CD4-positive, alpha-beta memory T cell (primary cell): ENCODE data around the gene AADACL4. TPM values are rescaled to one million over a fixed set of nuclear protein-coding genes. Genes with fewer than 3 reads are reported as not detected.

Source experiments
- CTCF ChIA-PET: fragments of 350-600 bp; sonication (Branson Sonifier 250); formaldehyde crosslinking; loops from one replicate; lab custom pipeline; 2021; ENCODE audit warnings: inconsistent platforms; ENCODE audit not compliant: partially characterized antibody; lab: Charles Lee
- POLR2A ChIA-PET: fragments of 350-600 bp; sonication (Branson Sonifier 250); formaldehyde crosslinking; loops from one replicate; lab custom pipeline; 2021; ENCODE audit not compliant: partially characterized antibody; lab: Charles Lee
- DNase-seq, 5 donors: peaks; one replicate each; pipeline versions ENCODE4 v3.0.0 to v3.0.0-alpha.2; 2020 to 2022; ENCODE audit warnings: mixed read lengths in 1 of 5
- H3K27ac ChIP-seq: one replicate; pipeline ENCODE4 v1.7.0; 2013; ENCODE audit warnings: low read depth, low read length
- H3K27me3 ChIP-seq: 2 replicates; pipeline ENCODE4 v1.7.0; 2013; ENCODE audit warnings: mild to moderate bottlenecking, low read length, moderate library complexity; ENCODE audit not compliant: insufficient read depth
- H3K36me3 ChIP-seq: 2 replicates; pipeline ENCODE4 v1.7.0; 2013; ENCODE audit warnings: mild to moderate bottlenecking, low read length, moderate library complexity; ENCODE audit not compliant: insufficient read depth
- H3K4me1 ChIP-seq: 2 replicates; pipeline ENCODE4 v1.7.0; 2013; ENCODE audit warnings: mild to moderate bottlenecking, low read length, moderate library complexity; ENCODE audit not compliant: insufficient read depth
- H3K4me3 ChIP-seq, 2 donors: one replicate each; pipeline ENCODE4 v1.7.0; 2013; ENCODE audit warnings: low read length in 2 of 2, mild to moderate bottlenecking in 1 of 2
- H3K9me3 ChIP-seq, 2 donors: one replicate each; pipeline ENCODE4 v1.7.0; 2013; ENCODE audit warnings: low read length in 2 of 2, control low read depth in 1 of 2; ENCODE audit not compliant: control insufficient read depth in 1 of 2
- H3K27ac Mint-ChIP-seq, 7 donors: one replicate each; pipeline ENCODE4 v1.8.0; 2020 to 2021; ENCODE audit warnings: mixed read lengths in 7 of 7, mild to moderate bottlenecking in 6 of 7, inconsistent platforms in 3 of 7, moderate library complexity in 3 of 7
- H3K27me3 Mint-ChIP-seq, 2 donors: one replicate each; pipeline ENCODE4 v1.8.0; 2020 to 2021; ENCODE audit warnings: mixed read lengths in 2 of 2
- H3K36me3 Mint-ChIP-seq, 2 donors: one replicate each; pipeline ENCODE4 v1.8.0; 2020 to 2021; ENCODE audit warnings: mixed read lengths in 2 of 2, inconsistent platforms in 1 of 2, mild to moderate bottlenecking in 1 of 2
- H3K4me1 Mint-ChIP-seq, 4 donors: one replicate each; pipeline ENCODE4 v1.8.0; 2020 to 2021; ENCODE audit warnings: mixed read lengths in 4 of 4, mild to moderate bottlenecking in 1 of 4
- H3K4me3 Mint-ChIP-seq, 8 donors: one replicate each; pipeline ENCODE4 v1.8.0; 2020 to 2021; ENCODE audit warnings: mixed read lengths in 8 of 8, mild to moderate bottlenecking in 7 of 8, moderate library complexity in 6 of 8, inconsistent platforms in 3 of 8
- H3K9me3 Mint-ChIP-seq, 8 donors: one replicate each; pipeline ENCODE4 v1.8.0; 2020 to 2021; ENCODE audit warnings: mixed read lengths in 8 of 8, mild to moderate bottlenecking in 5 of 8, inconsistent platforms in 3 of 8, moderate library complexity in 1 of 8
- intact Hi-C: fragments of 100-400 bp; cut with micrococcal nuclease; formaldehyde crosslinking; loops from one replicate; pipeline ENCODE4 v1.15.1; 2023
- polyA plus RNA-seq, 2 donors: library from polyadenylated mRNA; unstranded; fragments of 300-500 nt; fragmentation: Illumina TruSeq; gene quantifications; one replicate each; pipeline ENCODE4 v1.2.3, GENCODE V29; 2021
- total RNA-seq, 2 experiments: library from RNA; stranded (reverse); gene quantifications; one replicate each; pipeline ENCODE4 v1.2.3, GENCODE V29; 2021

Gene AADACL4
- total and polyA plus RNA-seq, 4 experiments from 2014 or later = not detected

DNA sequence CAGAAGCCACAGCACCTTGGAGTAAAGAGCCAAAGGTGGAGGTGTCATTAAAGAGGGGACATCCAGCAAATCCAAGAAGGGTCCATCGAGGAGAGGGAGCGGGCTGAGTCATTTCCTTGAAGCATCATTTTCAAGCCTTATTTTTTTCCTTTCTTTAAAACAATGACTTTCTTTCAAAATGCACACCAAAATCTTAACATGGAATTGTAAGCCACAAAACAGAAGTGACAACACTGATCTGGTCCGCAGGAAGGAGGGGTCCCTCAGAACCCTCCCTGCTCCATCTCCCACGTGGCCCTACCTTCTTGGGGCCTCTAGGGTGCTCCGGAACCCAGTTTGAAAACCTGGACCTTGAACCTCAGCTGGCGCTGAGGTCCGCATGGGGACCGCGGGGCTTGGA lies 40.7 kb upstream of the AADACL4 start:
- Mint-ChIP-seq H3K27me3 (no peaks in the 10 kb centered on the region), H3K4me1 (peaks cover 25 to 82% (median 54%) of the 10 kb centered on the region in 4 donors), H3K36me3 (peaks cover 15 to 24% of the 10 kb centered on the region in 2 donors), H3K9me3 (peaks cover 0 to 6% (median 0%) of the 10 kb centered on the region in 8 donors), H3K4me3 (peak overlapping the region in 1 of 8 donors; percentile 75), H3K27ac (peak overlapping the region in 5 of 7 donors; percentile 8 to 91 (median 76))
- H3K27ac ChIP-seq = peak overlapping the region; percentile 27
- ChIA-PET POLR2A (interaction anchor here (0.9 to 13.6 kb wide), 3 partner anchors 13 to 584 kb away, joined by 3 to 327 read pairs (median 3); partner anchors contain the start of genes DHRS3 and MIIP), CTCF (interaction anchor here (1.8 to 10.1 kb wide), 2 partner anchors 15 to 56 kb away, joined by 9 to 196 read pairs; partner anchors contain the start of gene DHRS3)
- H3K27me3 ChIP-seq = no peaks in the 10 kb centered on the region
- no peaks in the 10 kb centered on the region for H3K36me3 ChIP-seq
- intact Hi-C loops = no loop called here
- peaks cover 51% of the 10 kb centered on the region for H3K4me1 ChIP-seq
- no peaks in the 10 kb centered on the region for H3K9me3 ChIP-seq
- H3K4me3 ChIP-seq = no peak overlapping the region
- no peak for DNase-seq

DNA sequence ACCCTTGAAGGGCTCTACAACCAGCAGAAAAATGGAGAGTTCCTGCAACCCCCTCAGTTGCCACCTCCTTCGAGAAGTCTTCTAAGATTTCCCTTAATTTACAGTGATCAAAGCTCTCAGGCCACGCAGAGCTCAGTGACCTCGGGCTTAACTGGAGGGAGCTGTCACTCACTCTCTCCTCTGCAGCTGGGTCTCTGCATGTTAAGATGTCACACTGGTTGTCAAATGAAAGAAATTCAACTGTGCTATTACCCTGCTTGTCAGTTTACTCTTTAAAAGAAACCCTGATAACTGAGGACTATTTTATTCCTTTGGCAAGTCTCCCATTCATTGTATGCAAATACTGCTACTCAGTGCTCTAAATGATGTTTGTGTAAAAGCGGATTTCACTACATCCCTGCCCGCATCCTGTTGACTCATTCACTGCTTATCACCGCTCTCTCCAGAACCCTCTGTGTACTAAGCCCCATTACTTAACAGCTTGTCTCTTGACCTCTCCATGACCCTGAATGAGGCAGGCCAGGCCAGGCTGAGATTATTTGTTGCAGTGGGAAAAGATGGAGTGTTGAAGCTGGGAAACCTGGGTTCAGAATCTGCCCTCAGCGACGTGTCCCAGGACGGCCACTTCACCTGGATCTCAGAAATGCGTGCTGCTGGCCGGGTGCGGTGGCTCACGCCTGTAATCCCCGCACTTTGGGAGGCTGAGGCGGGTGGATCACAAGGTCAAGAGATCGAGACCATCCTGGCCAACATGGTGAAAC lies 39.6 kb upstream of the AADACL4 start:
- H3K27me3 Mint-ChIP-seq = no peaks in the 10 kb centered on the region
- H3K4me1 ChIP-seq = peaks cover 51% of the 10 kb centered on the region
- peaks cover 23 to 31% of the 10 kb centered on the region in 2 donors for H3K36me3 Mint-ChIP-seq

GRCh38 chr1:12604986-12605385 lies 38.9 kb upstream of the AADACL4 start:
- peaks cover 30 to 85% (median 55%) of the 10 kb centered on the region in 4 donors for H3K4me1 Mint-ChIP-seq
- ChIA-PET CTCF (interaction anchor here (0.7 to 10.1 kb wide), 4 partner anchors 13 to 219 kb away, joined by 3 to 196 read pairs (median 6); partner anchors contain the start of gene DHRS3), POLR2A (interaction anchor here (0.6 to 13.6 kb wide), 9 partner anchors 12 to 697 kb away, joined by 3 to 327 read pairs (median 4); partner anchors contain the start of gene DHRS3)
- H3K4me3 Mint-ChIP-seq = peak overlapping the region in 5 of 8 donors; percentile 59 to 81 (median 65)
- no peaks in the 10 kb centered on the region for H3K27me3 Mint-ChIP-seq
- peaks cover 24 to 34% of the 10 kb centered on the region in 2 donors for H3K36me3 Mint-ChIP-seq
- Histone ChIP-seq H3K36me3 (no peaks in the 10 kb centered on the region), H3K4me3 (no peak overlapping the region), H3K9me3 (no peaks in the 10 kb centered on the region), H3K27me3 (no peaks in the 10 kb centered on the region), H3K27ac (no peak overlapping the region), H3K4me1 (peaks cover 51% of the 10 kb centered on the region)
- intact Hi-C loops = loop anchor here (1.0 kb wide), 1 partner anchor 12 kb away; no protein-coding TSS in a partner anchor
- no peak for DNase-seq
- peaks cover 0 to 6% (median 0%) of the 10 kb centered on the region in 8 donors for H3K9me3 Mint-ChIP-seq
- peak overlapping the region; percentile 41 to 96 (median 89) for H3K27ac Mint-ChIP-seq

More for the DNA sequence above, 39.6 kb upstream of the AADACL4 start:
- Histone ChIP-seq H3K4me3 (no peak overlapping the region), H3K27me3 (no peaks in the 10 kb centered on the region), H3K27ac (peak overlapping the region; percentile 27), H3K9me3 (no peaks in the 10 kb centered on the region), H3K36me3 (no peaks in the 10 kb centered on the region)
- H3K4me3 Mint-ChIP-seq = peak overlapping the region in 7 of 8 donors; percentile 59 to 81 (median 68)
- peaks cover 28 to 85% (median 54%) of the 10 kb centered on the region in 4 donors for H3K4me1 Mint-ChIP-seq
- intact Hi-C loops = loop anchor here (1.0 kb wide), 1 partner anchor 13 kb away; no protein-coding TSS in a partner anchor
- ChIA-PET CTCF (interaction anchor here (0.7 to 10.1 kb wide), 6 partner anchors 14 to 218 kb away, joined by 3 to 196 read pairs (median 4); partner anchors contain the start of gene DHRS3), POLR2A (interaction anchor here (0.6 to 13.6 kb wide), 15 partner anchors 12 to 696 kb away, joined by 3 to 327 read pairs (median 4); partner anchors contain the start of genes DHRS3 and MIIP)
- peaks cover 0 to 6% (median 0%) of the 10 kb centered on the region in 8 donors for H3K9me3 Mint-ChIP-seq
- DNase-seq = peak; percentile 70 to 91 (median 76)
- H3K27ac Mint-ChIP-seq = peak overlapping the region; percentile 57 to 96 (median 91)

- no peaks in the 10 kb centered on the region for H3K9me3 ChIP-seq
- no peak for DNase-seq
- H3K4me3 ChIP-seq = no peak overlapping the region
- ChIA-PET POLR2A (interaction anchor here (13.6 kb wide), 1 partner anchor 9 kb away, joined by 327 read pairs; the partner anchor contains the start of gene DHRS3), CTCF (interaction anchor here (10.1 kb wide), 1 partner anchor 11 kb away, joined by 196 read pairs; the partner anchor contains the start of gene DHRS3)
- peak overlapping the region; percentile 30 to 85 (median 43) for H3K27ac Mint-ChIP-seq
- no peaks in the 10 kb centered on the region for H3K27me3 ChIP-seq
- H3K27me3 Mint-ChIP-seq = no peaks in the 10 kb centered on the region
- peak overlapping the region in 3 of 8 donors; percentile 7 to 12 (median 9) for H3K4me3 Mint-ChIP-seq
- H3K36me3 ChIP-seq = no peaks in the 10 kb centered on the region
- H3K4me1 Mint-ChIP-seq = peaks cover 29 to 85% (median 53%) of the 10 kb centered on the region in 4 donors
- intact Hi-C loops = no loop called here
- no peak overlapping the region for H3K27ac ChIP-seq
- peaks cover 33% of the 10 kb centered on the region for H3K4me1 ChIP-seq
- H3K36me3 Mint-ChIP-seq = peaks cover 36 to 50% of the 10 kb centered on the region in 2 donors
- H3K9me3 Mint-ChIP-seq = peaks cover 0 to 6% (median 0%) of the 10 kb centered on the region in 8 donors
These were observed 36.6 kb upstream of the AADACL4 start for GRCh38 chr1:12607263-12607662.

- H3K4me3 ChIP-seq = no peak overlapping the region
- H3K4me1 ChIP-seq = peaks cover 25% of the 10 kb centered on the region
- peaks cover 0 to 6% (median 0%) of the 10 kb centered on the region in 8 donors for H3K9me3 Mint-ChIP-seq
- no peak overlapping the region for H3K27ac ChIP-seq
- H3K27ac Mint-ChIP-seq = peak overlapping the region in 4 of 7 donors; percentile 57 to 86 (median 82)
- no peaks in the 10 kb centered on the region for H3K9me3 ChIP-seq
- no peak for DNase-seq
- POLR2A ChIA-PET = interaction anchor here (13.6 kb wide), 1 partner anchor 8 kb away, joined by 327 read pairs; the partner anchor contains the start of gene DHRS3
- H3K27me3 Mint-ChIP-seq = no peaks in the 10 kb centered on the region
- peaks cover 39 to 85% (median 59%) of the 10 kb centered on the region in 4 donors for H3K4me1 Mint-ChIP-seq
- intact Hi-C loops = no loop called here
- H3K36me3 Mint-ChIP-seq = peaks cover 36 to 61% of the 10 kb centered on the region in 2 donors
- H3K27me3 ChIP-seq = no peaks in the 10 kb centered on the region
- H3K36me3 ChIP-seq = no peaks in the 10 kb centered on the region
- CTCF ChIA-PET = no interaction called here
- H3K4me3 Mint-ChIP-seq = no peak overlapping the region
These were observed 35.5 kb upstream of the AADACL4 start for GRCh38 chr1:12608311-12608957.

DNA sequence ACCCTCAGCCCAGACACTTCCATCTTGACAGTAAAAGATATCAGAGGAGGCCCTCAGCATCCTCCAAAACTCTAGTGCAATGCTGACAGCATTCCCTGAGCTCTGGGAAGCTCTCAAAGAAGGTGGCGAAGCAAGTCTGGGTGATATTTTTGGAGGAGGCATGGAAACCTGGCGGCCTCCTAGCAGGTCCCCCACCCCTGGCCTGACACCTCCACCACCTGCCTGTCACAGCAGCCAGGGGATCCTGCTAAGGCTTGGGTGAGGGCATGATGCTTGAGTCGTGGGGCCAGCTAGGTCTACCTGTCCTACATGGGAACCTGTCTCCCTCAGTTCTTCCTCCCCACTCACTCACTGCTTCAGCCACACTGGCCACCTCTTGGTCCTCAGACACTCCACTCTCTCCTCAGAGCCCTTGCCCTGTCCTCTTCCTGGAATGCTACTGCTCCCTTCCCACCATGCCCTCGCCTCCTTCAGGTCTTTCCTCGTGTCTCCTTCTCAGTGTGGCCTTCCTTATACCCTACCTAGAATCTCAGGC lies 34.3 kb upstream of the AADACL4 start:
- Histone ChIP-seq H3K4me1 (peaks cover 23% of the 10 kb centered on the region), H3K9me3 (no peaks in the 10 kb centered on the region), H3K36me3 (no peaks in the 10 kb centered on the region), H3K27me3 (no peaks in the 10 kb centered on the region), H3K27ac (no peak overlapping the region), H3K4me3 (no peak overlapping the region)
- DNase-seq = no peak
- Mint-ChIP-seq H3K27ac (peak overlapping the region in 6 of 7 donors; percentile 63 to 94 (median 84)), H3K4me3 (peak overlapping the region in 2 of 8 donors; percentile 2 to 12), H3K27me3 (no peaks in the 10 kb centered on the region), H3K4me1 (peaks cover 34 to 85% (median 55%) of the 10 kb centered on the region in 4 donors), H3K36me3 (peaks cover 33 to 53% of the 10 kb centered on the region in 2 donors), H3K9me3 (peaks cover 0 to 6% (median 0%) of the 10 kb centered on the region in 8 donors)
- ChIA-PET POLR2A (interaction anchor here (1.0 to 13.6 kb wide), 2 partner anchors 7 to 8 kb away, joined by 4 to 327 read pairs; partner anchors contain the start of gene DHRS3), CTCF (no interaction called here)
- intact Hi-C loops = no loop called here
